Esophagus (tissue), 2 donors: ENCODE results near the gene MICAL3. TPM values are rescaled to one million over a fixed set of nuclear protein-coding genes. Genes with fewer than 3 reads are reported as not detected.
"Not testable (repeated sequence)": the region's sequence is repeated elsewhere in the genome, so short reads cannot be mapped to it uniquely, and the experiment has no call there.

Experiments
- H3K27ac ChIP-seq, 2 donors: one replicate each; pipeline ENCODE4 v1.5.1; 2013; ENCODE audit warnings: low read depth in 2 of 2, mild to moderate bottlenecking in 2 of 2, inconsistent platforms in 1 of 2, low read length in 1 of 2, moderate library complexity in 1 of 2
- H3K27me3 ChIP-seq, 2 donors: one replicate each; pipeline ENCODE4 v1.6.1; 2013; ENCODE audit warnings: low read length in 2 of 2, control low read depth in 1 of 2, mild to moderate bottlenecking in 1 of 2; ENCODE audit not compliant: insufficient read depth in 2 of 2, control insufficient read depth in 1 of 2
- H3K36me3 ChIP-seq, 2 donors: one replicate each; pipeline ENCODE4 v1.6.1; 2013; ENCODE audit warnings: low read length in 1 of 2; ENCODE audit not compliant: control insufficient read depth in 2 of 2, insufficient read depth in 2 of 2
- H3K4me1 ChIP-seq, 2 donors: one replicate each; pipeline ENCODE4 v1.6.1; 2013; ENCODE audit warnings: low read length in 1 of 2; ENCODE audit not compliant: control insufficient read depth in 2 of 2, insufficient read depth in 2 of 2
- H3K4me3 ChIP-seq, 2 donors: one replicate each; pipeline ENCODE4 v1.5.1; 2013; ENCODE audit warnings: low read length in 2 of 2, mild to moderate bottlenecking in 2 of 2, low read depth in 1 of 2, moderate library complexity in 1 of 2
- H3K9me3 ChIP-seq, 2 donors: one replicate each; pipeline ENCODE4 v1.6.1; 2013; ENCODE audit warnings: mild to moderate bottlenecking in 2 of 2, low read depth in 1 of 2, low read length in 1 of 2, moderate library complexity in 1 of 2; ENCODE audit not compliant: control insufficient read depth in 2 of 2, insufficient read depth in 1 of 2
- WGBS, 2 donors: extraction: QIAGEN DNeasy Blood & Tissue Kit; methylation state at CpG; one replicate each; pipeline ENCODE4 v1.1.7; 2013; 5-methylcytosine and 5-hydroxymethylcytosine counted together
- polyA plus RNA-seq, 2 donors: library from polyadenylated mRNA; stranded (reverse); fragments of 200-250 nt; gene quantifications; one replicate each; pipeline ENCODE4 v1.2.3, GENCODE V29; 2013
- donor health status: healthy with polysubstance abuse.
- donor health status: Bipolar disorder and iron deficiency.

The MICAL3 gene
- polyA plus RNA-seq, 2 donors, result 6.2 to 13.3 TPM

DNA sequence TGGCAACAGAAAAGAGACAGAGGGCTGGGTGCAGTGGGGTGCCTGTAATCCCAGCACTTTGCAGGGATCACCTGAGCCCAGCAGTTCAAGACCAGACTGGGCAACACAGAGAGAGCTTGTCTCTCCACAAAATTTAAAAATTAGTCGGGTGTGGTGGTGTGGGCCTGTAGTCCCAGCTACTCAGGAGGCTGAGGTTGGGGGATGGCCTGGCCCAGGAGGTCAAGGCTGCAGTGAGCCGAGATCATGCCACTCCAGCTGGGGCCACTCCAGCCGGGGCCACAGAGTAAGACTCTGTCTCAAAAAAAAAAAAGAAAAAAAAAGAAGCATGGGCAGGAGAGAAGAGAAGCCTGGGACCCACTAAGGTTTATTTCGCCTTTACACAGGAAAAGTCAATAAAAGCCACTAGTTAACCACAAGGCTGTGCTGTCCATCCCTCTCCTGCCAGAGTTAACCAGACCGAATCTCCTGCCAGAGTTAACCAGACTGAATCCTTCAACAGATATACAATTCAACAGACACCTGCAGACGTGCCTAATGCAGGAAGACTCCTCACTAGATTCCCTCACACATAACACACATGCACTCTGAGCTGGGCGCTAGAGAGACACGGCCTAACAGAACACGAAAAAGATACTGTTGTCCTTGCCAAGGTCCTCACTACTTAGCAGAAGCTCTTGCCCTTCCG lies 29.8 kb downstream of the MICAL3 start:
- Histone ChIP-seq H3K9me3 (no peaks in the 10 kb centered on the region), H3K27ac (no peak overlapping the region), H3K4me1 (peaks cover 0 to 8% of the 10 kb centered on the region in 2 donors), H3K36me3 (no peaks in the 10 kb centered on the region), H3K27me3 (no peaks in the 10 kb centered on the region), H3K4me3 (no peak overlapping the region)
- 83% methylated on average over 10 of the region's 10 CpGs for WGBS, 2 donors

DNA sequence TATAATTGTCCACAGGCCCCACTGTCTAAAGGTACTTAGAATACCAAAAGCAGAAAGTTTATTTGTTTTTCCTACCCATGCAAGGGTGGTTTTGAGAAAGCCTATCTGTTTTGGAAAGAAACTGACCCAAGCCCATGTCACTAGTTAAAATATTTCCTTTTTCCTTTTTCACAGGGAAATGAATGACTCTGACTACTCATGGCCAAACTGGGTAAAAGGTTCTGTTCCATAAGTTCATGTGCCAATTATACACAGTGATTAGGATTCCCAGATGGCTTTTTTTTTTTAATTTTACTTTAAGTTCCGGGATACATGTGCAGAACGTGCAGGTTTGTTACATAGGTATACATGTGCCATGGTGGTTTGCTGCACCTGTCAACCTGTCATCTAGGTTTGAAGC lies 31.4 kb downstream of the MICAL3 start:
- H3K9me3 ChIP-seq, H3K27ac ChIP-seq, H3K36me3 ChIP-seq, H3K27me3 ChIP-seq, H3K4me3 ChIP-seq: not testable (repeated sequence)
- 64 to 76% methylated on average over 2 of the region's 2 CpGs for WGBS, 2 donors
- H3K4me1 ChIP-seq, result peaks cover 0 to 10% of the 10 kb centered on the region in 2 donors

DNA sequence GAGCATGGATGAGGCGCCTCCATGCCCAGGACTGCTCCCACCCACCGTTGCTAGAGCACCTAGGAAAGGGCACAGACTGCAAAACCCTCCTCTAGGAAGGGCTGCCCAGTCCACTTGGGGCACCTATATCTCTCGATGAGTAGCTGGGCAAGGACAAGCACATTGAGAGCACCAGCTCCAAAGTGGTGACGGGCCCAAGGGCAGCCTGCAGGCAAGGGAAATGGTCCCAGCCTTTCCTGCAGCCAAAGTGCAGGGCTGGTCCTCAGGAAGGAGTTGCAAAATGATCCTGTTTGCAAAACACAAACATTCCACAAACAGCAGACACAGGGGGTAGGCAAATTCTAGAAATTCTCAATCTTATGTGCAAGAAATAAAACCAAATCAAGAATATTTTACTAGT lies 32.4 kb downstream of the MICAL3 start:
- not testable (repeated sequence) for H3K4me3 ChIP-seq, H3K9me3 ChIP-seq, H3K36me3 ChIP-seq, H3K27ac ChIP-seq, H3K27me3 ChIP-seq
- peaks cover 0 to 10% of the 10 kb centered on the region in 2 donors for H3K4me1 ChIP-seq
- WGBS, 2 donors, result 79 to 83% methylated on average over 4 of the region's 4 CpGs

DNA sequence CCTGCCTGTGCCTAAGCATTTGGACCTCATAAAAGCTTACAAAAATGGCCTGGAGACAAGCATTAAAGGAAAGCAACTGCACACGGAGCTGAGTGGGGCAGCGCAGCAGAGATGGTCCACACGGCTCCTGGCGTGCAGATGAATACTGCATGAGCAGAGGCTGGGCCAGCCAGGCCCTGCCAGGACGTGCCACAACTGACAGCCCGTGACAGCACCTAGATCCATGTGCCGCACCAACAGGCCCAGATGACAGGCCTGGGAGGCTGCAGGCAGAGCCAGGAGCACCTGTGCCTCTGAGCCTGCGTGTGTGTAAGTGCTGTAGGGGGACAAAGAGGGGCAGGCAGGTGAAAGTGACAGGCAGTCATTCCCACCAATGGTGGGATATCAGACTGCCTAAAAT lies 33.4 kb downstream of the MICAL3 start:
- 52 to 69% methylated on average over 8 of the region's 8 CpGs for WGBS, 2 donors
- Histone ChIP-seq H3K4me1 (peaks cover 0 to 10% of the 10 kb centered on the region in 2 donors), H3K27ac (no peak overlapping the region), H3K27me3 (no peaks in the 10 kb centered on the region), H3K9me3 (no peaks in the 10 kb centered on the region), H3K4me3 (no peak overlapping the region), H3K36me3 (no peaks in the 10 kb centered on the region)

DNA sequence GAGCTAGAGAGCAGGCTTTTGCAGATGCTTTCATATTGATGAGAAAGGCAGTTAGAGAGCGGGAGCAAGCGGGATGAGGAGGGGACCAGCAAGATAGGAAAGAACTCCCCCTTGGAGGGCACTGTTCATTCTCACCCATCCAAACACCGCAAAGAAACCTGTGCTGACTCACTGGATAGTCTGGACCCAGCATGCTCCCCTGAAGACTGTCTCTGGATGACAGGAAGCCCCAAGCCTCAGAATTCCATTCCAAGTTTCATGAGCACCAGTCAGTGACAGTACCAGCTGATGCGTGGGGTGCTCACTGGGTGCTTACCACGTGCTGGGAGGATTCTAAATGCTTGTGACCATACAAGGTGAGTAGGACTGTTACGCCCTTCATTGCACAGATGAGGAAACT lies 34.2 kb downstream of the MICAL3 start:
- Histone ChIP-seq H3K36me3 (no peaks in the 10 kb centered on the region), H3K9me3 (no peaks in the 10 kb centered on the region), H3K4me3 (no peak overlapping the region), H3K27ac (no peak overlapping the region), H3K4me1 (peaks cover 0 to 10% of the 10 kb centered on the region in 2 donors), H3K27me3 (no peaks in the 10 kb centered on the region)
- WGBS, 2 donors, result 75 to 88% methylated on average over 6 of the region's 6 CpGs

DNA sequence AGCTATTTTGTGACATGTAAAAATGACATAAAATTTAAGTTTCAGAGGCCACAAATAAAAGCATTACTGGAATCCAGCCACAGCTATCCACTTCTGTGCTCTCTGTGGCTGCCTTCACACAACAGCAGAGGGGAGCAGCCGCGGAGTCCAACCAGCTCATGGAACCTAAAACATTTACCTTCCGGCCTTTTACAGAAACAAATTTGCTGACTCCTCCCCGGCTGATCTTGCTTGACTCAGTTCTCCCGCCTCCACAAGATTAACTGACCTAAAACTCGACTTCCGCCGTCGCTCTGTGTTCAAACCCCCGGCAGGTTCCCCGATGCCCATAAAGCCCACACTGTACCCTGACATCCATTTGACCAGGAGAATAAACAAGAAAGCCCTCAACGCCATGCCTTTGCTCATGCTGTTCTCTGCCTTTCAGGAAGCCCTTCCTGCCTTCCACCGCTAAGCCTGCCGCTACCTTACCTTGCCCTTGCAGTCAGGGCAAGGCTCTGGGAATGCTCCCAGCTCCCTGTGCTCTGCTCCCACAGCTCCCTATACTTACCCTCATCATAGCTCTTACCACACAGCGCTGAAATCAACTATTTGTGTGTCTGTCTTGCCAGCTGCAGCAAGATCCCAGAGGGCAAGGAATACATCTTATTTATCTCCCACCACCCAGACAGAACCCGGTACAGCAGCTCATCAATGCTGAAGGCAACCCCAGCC lies 35.4 kb downstream of the MICAL3 start:
- H3K4me1 ChIP-seq, result peaks cover 0 to 10% of the 10 kb centered on the region in 2 donors
- H3K4me3 ChIP-seq, result no peak overlapping the region
- no peak overlapping the region for H3K27ac ChIP-seq
- 85 to 87% methylated on average over 16 of the region's 16 CpGs for WGBS, 2 donors
- H3K9me3 ChIP-seq, result no peaks in the 10 kb centered on the region
- H3K36me3 ChIP-seq, result no peaks in the 10 kb centered on the region
- H3K27me3 ChIP-seq, result no peaks in the 10 kb centered on the region

DNA sequence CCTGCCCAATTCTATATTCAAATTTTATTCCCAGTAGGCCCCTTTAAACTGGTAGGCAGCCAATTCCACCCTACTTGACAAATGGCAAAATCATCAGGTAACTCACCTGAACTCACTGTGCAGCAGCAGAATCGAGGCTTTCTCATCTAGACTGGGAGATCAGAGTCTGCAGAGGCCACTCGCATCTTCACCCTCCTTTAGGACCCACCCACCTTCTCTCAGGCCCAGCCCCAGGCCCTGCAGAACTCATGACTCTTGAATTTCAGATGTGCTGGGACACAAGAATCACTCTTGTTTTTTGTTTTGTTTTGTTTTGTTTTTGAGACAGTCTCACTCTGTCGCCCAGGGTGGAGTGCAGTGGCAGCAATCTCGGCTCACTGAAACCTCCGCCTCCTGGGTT lies 38.8 kb downstream of the MICAL3 start:
- no peaks in the 10 kb centered on the region for H3K36me3 ChIP-seq
- H3K4me1 ChIP-seq, result peaks cover 3 to 7% of the 10 kb centered on the region in 2 donors
- H3K9me3 ChIP-seq, result no peaks in the 10 kb centered on the region
- no peak overlapping the region for H3K27ac ChIP-seq
- 83 to 85% methylated on average over 5 of the region's 5 CpGs for WGBS, 2 donors
- no peak overlapping the region for H3K4me3 ChIP-seq
- H3K27me3 ChIP-seq, result no peaks in the 10 kb centered on the region

DNA sequence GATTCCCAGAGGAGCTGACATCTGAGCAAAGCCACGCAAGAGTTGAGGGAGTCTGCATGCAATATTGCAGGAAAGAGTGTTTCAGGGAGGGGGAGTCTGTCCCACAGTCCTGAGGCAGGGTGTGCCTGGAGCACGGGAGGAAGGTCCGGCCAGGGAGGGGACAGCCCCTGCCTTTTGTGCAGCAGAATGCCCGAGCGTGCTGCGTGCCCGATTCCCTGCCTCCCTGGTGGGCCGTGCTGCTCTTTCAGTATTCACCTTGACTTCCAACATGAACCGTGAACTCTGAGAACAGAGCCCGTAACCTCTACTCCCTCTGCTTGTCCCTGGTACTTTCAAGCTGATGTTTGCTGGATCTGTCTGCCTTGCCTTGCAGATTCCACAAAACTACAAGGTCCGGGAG lies 39.3 kb downstream of the MICAL3 start:
- peaks cover 3 to 12% of the 10 kb centered on the region in 2 donors for H3K4me1 ChIP-seq
- WGBS, 2 donors, result 53 to 74% methylated on average over 9 to 11 of the region's 11 CpGs
- H3K36me3 ChIP-seq, H3K27me3 ChIP-seq, H3K4me3 ChIP-seq, H3K27ac ChIP-seq, H3K9me3 ChIP-seq: not testable (repeated sequence)

DNA sequence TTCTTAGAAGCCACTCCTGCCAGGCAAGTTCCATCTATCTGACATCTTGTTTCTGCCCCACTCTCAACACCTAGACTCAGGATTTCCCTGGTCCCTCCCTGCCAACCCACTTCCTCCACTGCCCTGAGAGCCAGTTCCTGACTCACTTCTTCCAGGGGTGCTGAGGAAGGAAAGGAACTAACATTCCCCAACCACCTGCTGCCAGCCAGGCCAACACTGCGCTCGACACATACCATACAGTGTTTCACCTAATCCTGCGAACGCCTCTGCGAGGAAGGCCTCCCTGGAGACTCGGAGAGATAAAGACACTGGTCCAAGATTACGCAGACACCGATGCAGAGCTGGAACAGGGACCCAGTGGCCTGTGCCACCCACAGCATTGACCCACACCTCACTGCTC lies 40.2 kb downstream of the MICAL3 start:
- peaks cover 3 to 14% of the 10 kb centered on the region in 2 donors for H3K4me1 ChIP-seq
- H3K36me3 ChIP-seq, result no peaks in the 10 kb centered on the region
- H3K27me3 ChIP-seq, result no peaks in the 10 kb centered on the region
- no peak overlapping the region for H3K27ac ChIP-seq
- H3K4me3 ChIP-seq, result no peak overlapping the region
- H3K9me3 ChIP-seq, result no peaks in the 10 kb centered on the region
- WGBS, 2 donors, result 91 to 94% methylated on average over 8 of the region's 8 CpGs
